K562 treated with DMSO at 1 percent for 24 hours (cell line): ENCODE data around the gene ITPR1. TPM values are rescaled to one million over a fixed set of nuclear protein-coding genes. Genes with fewer than 3 reads are reported as not detected.

Experiments
- total RNA-seq: library from RNA; unstranded; fragments of 300-600 nt; gene quantifications from 2 replicates; pipeline ENCODE4 v1.2.3, GENCODE V29; 2022; ENCODE audit warnings: low read depth; ENCODE audit not compliant: insufficient read depth

Gene ITPR1
- 22.1 and 26.0 TPM in 2 replicates for total RNA-seq

DNA sequence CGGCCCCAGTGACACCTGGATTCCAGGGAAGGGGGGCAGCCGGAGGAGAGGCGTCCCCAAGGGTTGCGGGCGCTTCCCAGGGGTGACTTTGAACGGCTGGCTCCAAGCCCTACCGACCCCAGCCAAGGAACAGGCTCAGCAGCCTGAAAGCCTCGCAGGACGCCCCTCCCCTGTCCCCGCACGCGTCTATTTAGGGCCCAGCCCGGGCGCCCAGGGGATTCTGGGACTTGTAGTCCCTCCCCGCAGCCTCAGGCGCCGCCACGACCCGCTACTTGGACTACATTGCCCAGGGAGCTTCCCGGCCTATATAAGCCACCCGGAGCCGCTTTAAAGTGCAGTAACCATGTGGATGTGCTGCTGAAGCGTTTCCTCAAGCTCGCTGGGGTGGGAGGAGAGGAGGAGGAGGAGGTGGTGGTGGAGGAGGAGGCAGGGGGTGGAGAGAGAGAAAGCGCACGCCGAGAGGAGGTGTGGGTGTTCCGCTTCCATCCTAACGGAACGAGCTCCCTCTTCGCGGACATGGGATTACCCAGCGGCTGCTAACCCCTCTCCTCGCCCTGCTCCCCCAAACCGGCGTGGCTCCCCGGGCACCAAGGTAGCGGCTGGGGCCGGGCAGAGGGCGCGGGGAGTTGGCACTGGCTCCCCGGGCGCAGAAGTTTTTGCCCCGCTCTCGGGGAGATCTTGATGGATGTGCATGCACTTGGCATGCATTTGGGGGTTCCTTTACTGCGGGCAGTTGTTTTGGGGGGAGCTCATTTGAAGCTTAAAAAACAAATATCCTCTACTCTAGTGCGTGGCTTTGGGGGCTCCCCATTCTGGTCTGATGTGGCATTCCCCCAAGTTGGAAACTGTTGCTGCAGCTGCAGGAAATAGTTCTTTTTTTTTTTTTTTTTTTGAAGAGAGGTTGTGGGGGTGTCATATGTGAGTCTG, at the start of gene ITPR1:
TSS of gene ITPR1 (plus strand) at position 335 of the 927 bp plus-strand sequence. CDS start 23,144 bp downstream, outside the sequence.

GRCh38 chr3:4466741-4467521, 26.2 kb upstream of the ITPR1 start, which contains the start of gene SUMF1:
Gene SUMF1, minus strand, starts transcription at chr3:4467269. Its CDS starts 24 bp downstream, at chr3:4467245.

Other genes starting within 250 kb of the ITPR1 start
- gene SETMAR, start 190.0 kb upstream of the ITPR1 start, total RNA-seq = 10.6 and 11.1 TPM in 2 replicates
- gene SUMF1, start 26.1 kb upstream of the ITPR1 start, total RNA-seq = 8.0 and 8.5 TPM in 2 replicates